AG10803 (cell line): ENCODE results near the gene CKLF.
"Not testable (repeated sequence)": the region's sequence is repeated elsewhere in the genome, so short reads cannot be mapped to it uniquely, and the experiment has no call there.

Experiments used
- DNase-seq: peaks from one replicate; pipeline ENCODE4 v3.0.0; 2010; ENCODE audit warnings: low read depth
- H3K4me3 ChIP-seq: 2 replicates; pipeline ENCODE4 v1.5.1; 2011; ENCODE audit warnings: mild to moderate bottlenecking, low read length, control low read depth
- CTCF ChIP-seq: conservative IDR thresholded peaks from 2 replicates; pipeline ENCODE4 v1.5.1; 2011; ENCODE audit warnings: mild to moderate bottlenecking, low read length, control low read depth, inconsistent platforms

CKLF gene

GRCh38 chr16:66588981-66589713, 36.8 kb downstream of the CKLF start:
- peak; percentile 55 for TF ChIP-seq CTCF
- no peak overlapping the region for H3K4me3 ChIP-seq
- no peak for DNase-seq

- H3K4me3 ChIP-seq: no peak overlapping the region
- no peak for TF ChIP-seq CTCF
- DNase-seq: no peak
Measured at GRCh38 chr16:66590322-66590721, 37.9 kb downstream of the CKLF start.

GRCh38 chr16:66591018-66591417, 38.6 kb downstream of the CKLF start:
- DNase-seq: no peak
- no peak overlapping the region for H3K4me3 ChIP-seq
- no peak for TF ChIP-seq CTCF

GRCh38 chr16:66592241-66592640, 39.9 kb downstream of the CKLF start:
- no peak for TF ChIP-seq CTCF
- no peak for DNase-seq
- H3K4me3 ChIP-seq: no peak overlapping the region

GRCh38 chr16:66592814-66593213, 40.4 kb downstream of the CKLF start:
- no peak for TF ChIP-seq CTCF
- DNase-seq: no peak

GRCh38 chr16:66594739-66595138, 42.4 kb downstream of the CKLF start:
- no peak for DNase-seq
- no peak for TF ChIP-seq CTCF
- H3K4me3 ChIP-seq: no peak overlapping the region

More at GRCh38 chr16:66592814-66593213, 40.4 kb downstream of the CKLF start:
- H3K4me3 ChIP-seq: no peak overlapping the region

GRCh38 chr16:66596559-66596958, 44.2 kb downstream of the CKLF start:
- H3K4me3 ChIP-seq, DNase-seq: not testable (repeated sequence)
